H1 (cell line): ENCODE data around the gene OR10T2. TPM values are rescaled to one million over a fixed set of nuclear protein-coding genes. Genes with fewer than 3 reads are reported as not detected.

Experiments used
- CTCF ChIA-PET: fragments of 300-600 bp; sonication (Branson Sonifier 250); formaldehyde crosslinking; loops from one replicate; lab custom pipeline; 2021; ENCODE audit not compliant: partially characterized antibody; lab: Charles Lee
- POLR2A ChIA-PET: fragments of 300-600 bp; sonication (Branson Sonifier 250); formaldehyde crosslinking; loops from one replicate; lab custom pipeline; 2021; ENCODE audit warnings: inconsistent platforms; ENCODE audit not compliant: partially characterized antibody; lab: Charles Lee
- DNase-seq, 2 experiments: peaks; one replicate each; pipeline versions ENCODE4 v3.0.0 to v3.0.0-alpha.2; 2010 to 2022; ENCODE audit warnings: low spot score in 2 of 2, low read depth in 1 of 2, mixed read lengths in 1 of 2
- FAIRE-seq: peaks from 2 replicates; lab custom pipeline; 2011; peaks lifted over from hg19 to GRCh38; lab: Jason Lieb, UNC
- H2AFZ ChIP-seq: 2 replicates; pipeline ENCODE4 v1.8.1; 2012; ENCODE audit warnings: low read length, inconsistent platforms
- H2AK5ac ChIP-seq: 2 replicates; pipeline ENCODE4 v1.6.1; 2013; ENCODE audit warnings: low read depth, low read length
- H2BK120ac ChIP-seq: replicated peaks from 2 replicates; pipeline ENCODE3; 2013; ENCODE audit warnings: low read depth, low read length, inconsistent platforms
- H2BK12ac ChIP-seq: 2 replicates; pipeline ENCODE4 v1.6.1; 2013; ENCODE audit warnings: low read depth, low read length
- H2BK15ac ChIP-seq: 2 replicates; pipeline ENCODE4 v1.6.1; 2013; ENCODE audit warnings: low read length
- H2BK20ac ChIP-seq: 2 replicates; pipeline ENCODE4 v1.6.1; 2013; ENCODE audit warnings: low read length
- H2BK5ac ChIP-seq: 2 replicates; pipeline ENCODE4 v1.6.1; 2013; ENCODE audit warnings: low read depth, low read length
- H3K14ac ChIP-seq: 2 replicates; pipeline ENCODE4 v1.6.1; 2013; ENCODE audit warnings: inconsistent platforms; ENCODE audit not compliant: insufficient read length
- H3K18ac ChIP-seq: 2 replicates; pipeline ENCODE4 v1.6.1; 2013; ENCODE audit warnings: low read length; ENCODE audit errors: extremely low read depth
- H3K23ac ChIP-seq: 2 replicates; pipeline ENCODE4 v1.6.1; 2013; ENCODE audit warnings: inconsistent platforms; ENCODE audit not compliant: insufficient read length
- H3K23me2 ChIP-seq: 2 replicates; pipeline ENCODE4 v1.6.1; 2013; ENCODE audit warnings: low read depth, low read length
- H3K27ac ChIP-seq: 2 replicates; pipeline ENCODE4 v1.6.1; 2011; ENCODE audit warnings: low read depth, low read length, inconsistent platforms
- H3K27me3 ChIP-seq, 4 experiments: replicated peaks in 1 of 4; 1 replicate in 1 of 4; 2 replicates in 3 of 4; pipeline versions ENCODE4 v1.6.1 to v1.8.1; 2011 to 2013; ENCODE audit warnings: low read length in 3 of 4, mild to moderate bottlenecking in 3 of 4, inconsistent platforms in 2 of 4, mixed read lengths in 2 of 4, moderate library complexity in 1 of 4; ENCODE audit not compliant: control insufficient read depth in 3 of 4, insufficient read depth in 3 of 4; ENCODE audit errors: extremely low read depth in 1 of 4
- H3K36me3 ChIP-seq, 4 experiments: 2 replicates each; pipeline versions ENCODE4 v1.6.1 to v1.8.1; 2011 to 2013; ENCODE audit warnings: mild to moderate bottlenecking in 4 of 4, low read length in 3 of 4, moderate library complexity in 2 of 4, control low read depth in 1 of 4, inconsistent platforms in 1 of 4; ENCODE audit not compliant: insufficient read depth in 4 of 4, control insufficient read depth in 2 of 4
- H3K4ac ChIP-seq: replicated peaks from 2 replicates; pipeline ENCODE3; 2013; ENCODE audit warnings: low read length, low read depth, mixed read lengths, inconsistent platforms; ENCODE audit not compliant: insufficient read length
- H3K4me1 ChIP-seq, 4 experiments: replicated peaks in 1 of 4; 1 replicate in 1 of 4; 2 replicates in 3 of 4; pipeline versions ENCODE4 v1.6.1 to v1.8.1; 2011 to 2013; ENCODE audit warnings: low read length in 3 of 4, inconsistent platforms in 2 of 4, mixed read lengths in 1 of 4; ENCODE audit not compliant: insufficient read depth in 4 of 4, control insufficient read depth in 3 of 4
- H3K4me2 ChIP-seq, 2 experiments: 2 replicates each; pipeline versions ENCODE4 v1.6.1 to v1.8.1; 2011 to 2013; ENCODE audit warnings: low read depth in 2 of 2, low read length in 2 of 2, control low read depth in 1 of 2, inconsistent platforms in 1 of 2, mild to moderate bottlenecking in 1 of 2; ENCODE audit not compliant: insufficient read depth in 1 of 2
- H3K4me3 ChIP-seq, 4 experiments: fragments of 200-600, 300-600 bp in 1 of 4; sonication (generic), shearing (Covaris generic), sonication (Bioruptor Twin) in 1 of 4; 2 replicates each; pipeline versions ENCODE4 v1.5.1 to v1.8.1; 2011 to 2016; ENCODE audit warnings: low read length in 4 of 4, low read depth in 3 of 4, control low read depth in 2 of 4, inconsistent platforms in 2 of 4, mild to moderate bottlenecking in 2 of 4, mixed read lengths in 1 of 4, moderate library complexity in 1 of 4; ENCODE audit not compliant: insufficient read depth in 2 of 4; ENCODE audit errors: extremely low read depth in 1 of 4
- H3K56ac ChIP-seq: replicated peaks from 2 replicates; pipeline ENCODE3; 2013; ENCODE audit warnings: low read depth, mild to moderate bottlenecking, mixed read lengths, low read length, inconsistent platforms; ENCODE audit not compliant: insufficient read length
- H3K79me1 ChIP-seq: 2 replicates; pipeline ENCODE4 v1.6.1; 2013; ENCODE audit warnings: low read depth, low read length, control low read depth
- H3K79me2 ChIP-seq, 2 experiments: 2 replicates each; pipeline versions ENCODE4 v1.6.1 to v1.8.1; 2012 to 2013; ENCODE audit warnings: low read length in 2 of 2, mild to moderate bottlenecking in 2 of 2, inconsistent platforms in 1 of 2; ENCODE audit not compliant: insufficient read depth in 2 of 2, control insufficient read depth in 1 of 2
- H3K9ac ChIP-seq, 4 experiments: replicated peaks in 1 of 4; 1 replicate in 1 of 4; 2 replicates in 3 of 4; pipeline versions ENCODE4 v1.6.1 to v1.8.1; 2011 to 2013; ENCODE audit warnings: low read depth in 3 of 4, low read length in 3 of 4, control low read depth in 2 of 4, mild to moderate bottlenecking in 2 of 4, moderate library complexity in 2 of 4, inconsistent platforms in 1 of 4; ENCODE audit errors: extremely low read depth in 1 of 4
- H3K9me3 ChIP-seq, 2 experiments: 2 replicates each; pipeline versions ENCODE4 v1.6.1 to v1.8.1; 2012 to 2013; ENCODE audit warnings: mild to moderate bottlenecking in 2 of 2, moderate library complexity in 2 of 2, control low read depth in 1 of 2, inconsistent platforms in 1 of 2, low read depth in 1 of 2, low read length in 1 of 2, mixed read lengths in 1 of 2; ENCODE audit not compliant: insufficient read depth in 2 of 2
- H4K20me1 ChIP-seq, 2 experiments: replicated peaks in 1 of 2; 2 replicates each; pipeline versions ENCODE3 to v1.8.1; 2011 to 2013; ENCODE audit warnings: inconsistent platforms in 2 of 2, low read length in 2 of 2, mild to moderate bottlenecking in 1 of 2; ENCODE audit not compliant: insufficient read depth in 2 of 2, control insufficient read depth in 1 of 2
- H4K5ac ChIP-seq: 2 replicates; pipeline ENCODE4 v1.6.1; 2013; ENCODE audit warnings: low read length, low read depth, mixed read lengths, inconsistent platforms; ENCODE audit not compliant: insufficient read length
- H4K8ac ChIP-seq: 2 replicates; pipeline ENCODE4 v1.8.0; 2013; ENCODE audit warnings: mild to moderate bottlenecking, moderate library complexity, low read length, inconsistent platforms; ENCODE audit not compliant: insufficient read depth; ENCODE audit errors: extremely low read depth
- H4K91ac ChIP-seq: replicated peaks from 2 replicates; pipeline ENCODE3; 2013; ENCODE audit warnings: low read length, mixed read lengths, inconsistent platforms; ENCODE audit not compliant: insufficient read length
- BCL11A ChIP-seq, 2 experiments: IDR thresholded peaks; one replicate each; pipeline ENCODE4 v1.6.1; 2011; ENCODE audit warnings: low read depth in 2 of 2, low read length in 2 of 2, mild to moderate bottlenecking in 2 of 2
- polyA plus RNA-seq, 7 experiments: library from polyadenylated mRNA; depleted of rRNA in 3 of 7; stranded (reverse) in 5 of 7; unstranded in 2 of 7; fragments of >200 nt in 5 of 7; fragments of 200-250 nt in 2 of 7; gene quantifications; 1 replicate in 5 of 7; 2 replicates in 1 of 7; 4 replicates in 1 of 7; pipeline versions ENCODE4 v1.2.1 to v1.2.3, GENCODE V29; 2011 to 2013; ENCODE audit warnings: missing spikeins in 2 of 7, mixed read lengths in 2 of 7
- total RNA-seq: library from RNA; stranded (reverse); fragmentation: NEBNext Ultra II Directional; extraction: Animal tissue kit (Norgen Biotek cat#: 25700); gene quantifications from 2 replicates; pipeline ENCODE4 v1.2.1, GENCODE V29; 2021

The OR10T2 gene
- total and polyA plus RNA-seq, 2 of the 8 experiments (the other 6 are each of a cell fraction or from before 2014, with no cell fraction given) = not detected

DNA sequence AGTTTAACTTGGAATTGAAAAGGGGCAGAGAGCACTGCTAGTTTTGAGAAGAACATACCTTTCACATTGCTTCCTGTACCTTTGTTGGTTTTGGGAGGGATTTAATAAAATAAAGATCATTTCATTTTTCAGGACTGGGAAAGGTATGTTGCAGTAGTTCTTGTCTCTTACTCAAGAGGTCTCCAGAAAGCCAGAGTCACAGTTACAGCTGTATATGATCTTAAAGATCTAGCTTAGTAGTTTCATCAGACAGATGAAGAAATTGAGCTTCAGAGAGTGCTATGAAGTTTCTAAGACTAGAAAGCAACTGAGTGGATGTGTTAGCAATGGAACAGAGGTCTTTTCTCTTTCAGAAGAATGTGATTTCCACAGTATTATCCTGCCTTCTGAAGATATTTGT lies 25.8 kb upstream of the OR10T2 start:
- Histone ChIP-seq H4K8ac (no peak overlapping the region), H2BK5ac (no peak overlapping the region), H3K36me3 (no peaks in the 10 kb centered on the region), H3K4me1 (no peaks in the 10 kb centered on the region; a peak in 1 of 7 replicates)
- FAIRE-seq = no peak
- TF ChIP-seq BCL11A (IDR thresholded peaks at IDR 0.05; ENCODE audit: low read depth in 2 of 2, low read length in 2 of 2) = no peak
- TF ChIP-seq, all 59 proteins: peak for 0
- Histone ChIP-seq H3K27ac (no peak overlapping the region), H3K79me1 (no peaks in the 10 kb centered on the region), H3K23me2 (no peaks in the 10 kb centered on the region), H3K79me2 (no peaks in the 10 kb centered on the region), H3K4me2 (no peak overlapping the region), H3K4me3 (no peak overlapping the region), H3K18ac (no peak overlapping the region), H3K4ac (no peak overlapping the region), H4K5ac (no peak overlapping the region), H3K23ac (no peak overlapping the region), H2AK5ac (no peak overlapping the region), H2BK120ac (no peak overlapping the region), H3K56ac (no peak overlapping the region), H4K20me1 (no peaks in the 10 kb centered on the region), H3K9ac (no peak overlapping the region), H4K91ac (no peak overlapping the region), H2BK20ac (no peak overlapping the region), H3K27me3 (no peaks in the 10 kb centered on the region), H3K9me3 (no peaks in the 10 kb centered on the region), H2AFZ (peak overlapping the region; percentile 76; the same call in 1 of the 2 replicates), H2BK12ac (no peak overlapping the region), H2BK15ac (no peak overlapping the region), H3K14ac (no peak overlapping the region)
- ChIA-PET CTCF (interaction anchor here (0.6 to 0.8 kb wide), 2 partner anchors 221 to 585 kb away, joined by 3 to 5 read pairs; no protein-coding TSS in a partner anchor), POLR2A (no interaction called here)
- DNase-seq = no peak
